Hepatocyte (in vitro differentiated cells): ENCODE results near the gene TAS2R41. TPM values are rescaled to one million over a fixed set of nuclear protein-coding genes. Genes with fewer than 3 reads are reported as not detected.

ENCODE experiments used
- DNase-seq: peaks from one replicate; pipeline ENCODE4 v3.0.0-alpha.2; 2016; ENCODE audit warnings: low spot score
- H2AFZ ChIP-seq: fragments of 200-600 bp; sonication (generic); 2 replicates; pipeline ENCODE4 v1.6.0; 2016; ENCODE audit warnings: antibody characterized with exemption, mild to moderate bottlenecking
- H3K27ac ChIP-seq: fragments of 200-600 bp; sonication (generic); 2 replicates; pipeline ENCODE4 v1.5.1; 2016; ENCODE audit warnings: mild to moderate bottlenecking
- H3K27me3 ChIP-seq: fragments of 200-600 bp; sonication (generic); 2 replicates; pipeline ENCODE4 v1.6.1; 2016
- H3K36me3 ChIP-seq: fragments of 200-600 bp; sonication (generic); replicated peaks from 2 replicates; pipeline ENCODE4 v1.5.1; 2016; ENCODE audit warnings: low read depth; ENCODE audit not compliant: insufficient read depth
- H3K4me1 ChIP-seq: fragments of 200-600 bp; sonication (generic); 2 replicates; pipeline ENCODE4 v1.5.1; 2016; ENCODE audit warnings: mild to moderate bottlenecking, moderate library complexity; ENCODE audit not compliant: insufficient read depth
- H3K4me2 ChIP-seq: fragments of 200-600 bp; sonication (generic); 2 replicates; pipeline ENCODE4 v1.6.0; 2016
- H3K4me3 ChIP-seq: fragments of 200-600 bp; sonication (generic); 2 replicates; pipeline ENCODE4 v1.5.1; 2016; ENCODE audit warnings: mild to moderate bottlenecking
- H3K79me2 ChIP-seq: fragments of 200-600 bp; sonication (generic); 2 replicates; pipeline ENCODE4 v1.6.0; 2017; ENCODE audit warnings: mild to moderate bottlenecking
- H3K9me2 ChIP-seq: fragments of 200-600 bp; sonication (generic); replicated peaks from 2 replicates; pipeline ENCODE4 v1.6.0; 2017; ENCODE audit warnings: mild to moderate bottlenecking; ENCODE audit not compliant: insufficient read depth
- H3K9me3 ChIP-seq: fragments of 200-600 bp; sonication (generic); 2 replicates; pipeline ENCODE4 v1.5.1; 2016; ENCODE audit warnings: low read depth, mild to moderate bottlenecking
- H4K20me1 ChIP-seq: fragments of 200-600 bp; sonication (generic); 2 replicates; pipeline ENCODE4 v1.6.0; 2016; ENCODE audit warnings: mild to moderate bottlenecking; ENCODE audit not compliant: insufficient read depth, poor library complexity, severe bottlenecking
- EZH2 ChIP-seq: fragments of 200-600 bp; sonication (generic); IDR thresholded peaks from 2 replicates; pipeline ENCODE4 v1.6.1; 2016; ENCODE audit warnings: antibody characterized with exemption, mild to moderate bottlenecking, borderline replicate concordance
- EZH2phosphoT487 ChIP-seq: fragments of 200-600 bp; sonication (generic); IDR thresholded peaks from one replicate; pipeline ENCODE4 v1.6.1; 2018; ENCODE audit warnings: antibody characterized with exemption, mild to moderate bottlenecking, low read depth, moderate library complexity; ENCODE audit not compliant: unreplicated experiment, severe bottlenecking
- WGBS: methylation state at CpG from one replicate; pipeline ENCODE4 v1.1.6; 2016; ENCODE audit warnings: low lambda C conversion rate; ENCODE audit errors: missing lambda C conversion rate; 5-methylcytosine and 5-hydroxymethylcytosine counted together
- polyA plus RNA-seq: library from polyadenylated mRNA; unstranded; fragments of >200 nt; fragmentation: Nextera tagmentation; extraction: Ambion mirVana; gene quantifications from 2 replicates; pipeline ENCODE4 v1.2.1, GENCODE V29; 2016
- total RNA-seq: library from RNA; depleted of rRNA; stranded (reverse); fragments of >200 nt; gene quantifications from 2 replicates; pipeline ENCODE4 v1.2.3, GENCODE V29; 2014
- TF ChIP-seq, protein P1 (sequence below): fragments of 200-600 bp; sonication (generic); IDR thresholded peaks from 2 replicates; pipeline ENCODE4 v1.5.1; 2016; ENCODE audit warnings: antibody characterized with exemption, mild to moderate bottlenecking; ENCODE audit not compliant: poor library complexity

The TAS2R41 gene
- total and polyA plus RNA-seq, 2 experiments from 2014 or later, result not detected

- Histone ChIP-seq H3K27me3 (no peaks in the 10 kb centered on the region), H2AFZ (no peak overlapping the region), H4K20me1 (no peaks in the 10 kb centered on the region), H3K9me3 (no peaks in the 10 kb centered on the region), H3K4me2 (no peak overlapping the region), H3K4me1 (no peaks in the 10 kb centered on the region), H3K9me2 (no peaks in the 10 kb centered on the region), H3K36me3 (no peaks in the 10 kb centered on the region), H3K4me3 (no peak overlapping the region), H3K27ac (no peak overlapping the region), H3K79me2 (no peaks in the 10 kb centered on the region)
- TF ChIP-seq, protein P1, sequence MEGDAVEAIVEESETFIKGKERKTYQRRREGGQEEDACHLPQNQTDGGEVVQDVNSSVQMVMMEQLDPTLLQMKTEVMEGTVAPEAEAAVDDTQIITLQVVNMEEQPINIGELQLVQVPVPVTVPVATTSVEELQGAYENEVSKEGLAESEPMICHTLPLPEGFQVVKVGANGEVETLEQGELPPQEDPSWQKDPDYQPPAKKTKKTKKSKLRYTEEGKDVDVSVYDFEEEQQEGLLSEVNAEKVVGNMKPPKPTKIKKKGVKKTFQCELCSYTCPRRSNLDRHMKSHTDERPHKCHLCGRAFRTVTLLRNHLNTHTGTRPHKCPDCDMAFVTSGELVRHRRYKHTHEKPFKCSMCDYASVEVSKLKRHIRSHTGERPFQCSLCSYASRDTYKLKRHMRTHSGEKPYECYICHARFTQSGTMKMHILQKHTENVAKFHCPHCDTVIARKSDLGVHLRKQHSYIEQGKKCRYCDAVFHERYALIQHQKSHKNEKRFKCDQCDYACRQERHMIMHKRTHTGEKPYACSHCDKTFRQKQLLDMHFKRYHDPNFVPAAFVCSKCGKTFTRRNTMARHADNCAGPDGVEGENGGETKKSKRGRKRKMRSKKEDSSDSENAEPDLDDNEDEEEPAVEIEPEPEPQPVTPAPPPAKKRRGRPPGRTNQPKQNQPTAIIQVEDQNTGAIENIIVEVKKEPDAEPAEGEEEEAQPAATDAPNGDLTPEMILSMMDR, result no peak
- TF ChIP-seq EZH2, result no peak
- no peak for TF ChIP-seq EZH2phosphoT487
- DNase-seq, result no peak
Measured at GRCh38 chr7:143504937-143505297, 27.2 kb downstream of the TAS2R41 start.

DNA sequence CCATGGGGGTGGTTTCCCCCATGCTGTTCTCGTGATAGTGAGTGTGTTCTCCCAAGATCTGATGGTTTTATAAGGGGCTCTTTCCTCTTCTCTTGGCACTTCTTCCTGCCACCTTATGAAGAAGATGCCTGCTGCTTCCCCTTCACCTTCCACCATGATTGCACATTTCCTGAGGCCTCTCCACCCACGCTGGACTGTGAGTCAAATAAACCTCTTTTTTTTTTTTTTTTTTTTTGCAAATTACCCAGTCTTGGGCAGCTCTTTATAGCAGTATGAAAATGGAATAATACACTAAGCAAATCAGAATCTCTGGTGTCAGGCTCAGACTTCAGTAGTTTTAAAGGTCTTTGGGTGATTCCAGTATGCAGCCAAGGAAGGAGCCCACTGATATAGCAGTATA, 28.2 kb downstream of the TAS2R41 start:
- no peak for DNase-seq
- Histone ChIP-seq H3K4me3 (no peak overlapping the region), H3K9me3 (no peaks in the 10 kb centered on the region), H3K9me2 (no peaks in the 10 kb centered on the region), H2AFZ (no peak overlapping the region), H3K79me2 (no peaks in the 10 kb centered on the region), H3K36me3 (no peaks in the 10 kb centered on the region), H3K4me2 (no peak overlapping the region), H3K27ac (no peak overlapping the region), H4K20me1 (no peaks in the 10 kb centered on the region), H3K27me3 (no peaks in the 10 kb centered on the region), H3K4me1 (no peaks in the 10 kb centered on the region)
- no peak for TF ChIP-seq EZH2phosphoT487
- TF ChIP-seq, protein P1, result no peak
- no peak for TF ChIP-seq EZH2
- 69% methylated on average over 2 of the region's 2 CpGs for WGBS

GRCh38 chr7:143507094-143507518, 29.4 kb downstream of the TAS2R41 start:
- Histone ChIP-seq H3K9me2 (no peaks in the 10 kb centered on the region), H3K27ac (no peak overlapping the region), H3K27me3 (no peaks in the 10 kb centered on the region), H3K9me3 (no peaks in the 10 kb centered on the region), H2AFZ (no peak overlapping the region), H3K79me2 (no peaks in the 10 kb centered on the region), H3K4me1 (peaks cover 1% of the 10 kb centered on the region), H3K4me2 (no peak overlapping the region), H4K20me1 (no peaks in the 10 kb centered on the region), H3K36me3 (no peaks in the 10 kb centered on the region), H3K4me3 (no peak overlapping the region)
- no peak for DNase-seq
- WGBS, result 68% methylated on average over 3 of the region's 3 CpGs
- TF ChIP-seq EZH2phosphoT487 (no peak), EZH2 (no peak)
- TF ChIP-seq, protein P1, result no peak

DNA sequence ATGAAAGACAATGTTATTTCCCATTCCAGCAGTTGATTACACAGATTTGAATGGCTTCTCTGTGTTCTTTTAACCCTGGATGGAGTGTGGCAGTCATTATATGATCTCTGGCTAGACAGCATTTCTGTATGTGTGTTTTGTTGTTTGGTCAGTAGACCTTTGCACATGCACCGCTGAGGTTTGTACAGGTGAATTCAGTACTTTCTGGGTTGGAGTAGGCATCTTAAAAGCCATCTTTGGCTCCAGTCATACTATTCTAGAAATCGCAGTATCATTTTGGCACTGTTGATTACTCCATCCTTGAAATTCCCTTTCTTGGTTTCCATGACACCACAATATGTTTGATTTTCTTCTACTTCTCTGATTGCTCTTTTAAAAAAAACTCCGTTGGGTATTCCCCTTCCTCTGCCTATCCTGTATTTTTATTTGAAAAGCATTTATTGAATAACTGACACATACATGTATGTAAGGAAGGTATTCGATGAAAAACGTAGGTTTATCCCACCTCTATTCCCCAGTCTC, 29.9 kb downstream of the TAS2R41 start:
- H3K9me3 ChIP-seq, result no peaks in the 10 kb centered on the region
- H3K4me1 ChIP-seq, result peaks cover 6% of the 10 kb centered on the region
- 83% methylated on average over 5 of the region's 5 CpGs for WGBS
- no peak overlapping the region for H3K4me2 ChIP-seq
- DNase-seq, result no peak
- H3K4me3 ChIP-seq, result no peak overlapping the region
- H3K79me2 ChIP-seq, result no peaks in the 10 kb centered on the region
- H3K27me3 ChIP-seq, result no peaks in the 10 kb centered on the region
- no peak overlapping the region for H2AFZ ChIP-seq
- H3K36me3 ChIP-seq, result no peaks in the 10 kb centered on the region
- H3K9me2 ChIP-seq, result no peaks in the 10 kb centered on the region
- H3K27ac ChIP-seq, result no peak overlapping the region
- no peaks in the 10 kb centered on the region for H4K20me1 ChIP-seq
- TF ChIP-seq EZH2phosphoT487 (no peak), EZH2 (no peak)
- TF ChIP-seq, protein P1, result no peak
